ENCODE measurements around the gene ZNF581.

ZNF581 gene

GRCh38 chr19:55685776-55686175 is 42.3 kb downstream of the ZNF581 start:
- no peak overlapping the region for H3K27ac ChIP-seq
- no peak for TF ChIP-seq EZH2 (IDR thresholded peaks at IDR 0.05)
- no peak for TF ChIP-seq POLR2AphosphoS5 (IDR thresholded peaks at IDR 0.05; ENCODE audit: borderline replicate concordance, low read depth, low read length)
- no peak for TF ChIP-seq FOXP2 (optimal IDR thresholded peaks at IDR 0.05; ENCODE audit: control extremely low read depth, extremely low read length, insufficient read depth)
- DNase-seq (ENCODE audit: low read depth, low spot score): no peak
- no peaks in the 10 kb centered on the region for H3K9me3 ChIP-seq (ENCODE audit: low read depth, low read length)
- no peak overlapping the region for H3K9ac ChIP-seq (ENCODE audit: insufficient read length)
- peaks cover 30% of the 10 kb centered on the region; the same call in 1 of the 2 replicates for H3K36me3 ChIP-seq (ENCODE audit: insufficient read depth, low read length)
- H3K4me3 ChIP-seq: no peak overlapping the region

GRCh38 chr19:55686311-55687050 is 43.0 kb downstream of the ZNF581 start:
- H3K27ac ChIP-seq: no peak overlapping the region
- no peak overlapping the region for H3K4me3 ChIP-seq
- H3K9ac ChIP-seq (ENCODE audit: insufficient read length): no peak overlapping the region
- peaks cover 28% of the 10 kb centered on the region; the same call in 1 of the 2 replicates for H3K36me3 ChIP-seq (ENCODE audit: insufficient read depth, low read length)
- TF ChIP-seq FOXP2 (optimal IDR thresholded peaks at IDR 0.05; ENCODE audit: control extremely low read depth, extremely low read length, insufficient read depth) (no peak), EZH2 (IDR thresholded peaks at IDR 0.05) (no peak), POLR2AphosphoS5 (IDR thresholded peaks at IDR 0.05; ENCODE audit: borderline replicate concordance, low read depth, low read length) (no peak)
- no peaks in the 10 kb centered on the region for H3K9me3 ChIP-seq (ENCODE audit: low read depth, low read length)
- no peak for DNase-seq (ENCODE audit: low read depth, low spot score)

GRCh38 chr19:55687281-55688201 is 44.1 kb downstream of the ZNF581 start:
- no peak for DNase-seq (ENCODE audit: low read depth, low spot score)
- Histone ChIP-seq H3K9me3 (ENCODE audit: low read depth, low read length) (no peaks in the 10 kb centered on the region), H3K4me3 (no peak overlapping the region), H3K36me3 (ENCODE audit: insufficient read depth, low read length) (peaks cover 19% of the 10 kb centered on the region; the same call in 1 of the 2 replicates), H3K27ac (no peak overlapping the region), H3K9ac (ENCODE audit: insufficient read length) (no peak overlapping the region)
- TF ChIP-seq FOXP2 (optimal IDR thresholded peaks at IDR 0.05; ENCODE audit: control extremely low read depth, extremely low read length, insufficient read depth) (no peak), EZH2 (IDR thresholded peaks at IDR 0.05) (no peak), POLR2AphosphoS5 (IDR thresholded peaks at IDR 0.05; ENCODE audit: borderline replicate concordance, low read depth, low read length) (no peak)

GRCh38 chr19:55688422-55689218 is 45.2 kb downstream of the ZNF581 start:
- TF ChIP-seq FOXP2 (optimal IDR thresholded peaks at IDR 0.05; ENCODE audit: control extremely low read depth, extremely low read length, insufficient read depth): no peak
- H3K9me3 ChIP-seq (ENCODE audit: low read depth, low read length): no peaks in the 10 kb centered on the region
- no peak overlapping the region for H3K9ac ChIP-seq (ENCODE audit: insufficient read length)
- DNase-seq (ENCODE audit: low read depth, low spot score): no peak
- H3K4me3 ChIP-seq: no peak overlapping the region
- H3K27ac ChIP-seq: no peak overlapping the region
- peaks cover 27% of the 10 kb centered on the region; the same call in 1 of the 2 replicates for H3K36me3 ChIP-seq (ENCODE audit: insufficient read depth, low read length)

- Histone ChIP-seq H3K4me3 (no peak overlapping the region), H3K36me3 (ENCODE audit: insufficient read depth, low read length) (peaks cover 29% of the 10 kb centered on the region; the same call in 1 of the 2 replicates), H3K27ac (no peak overlapping the region), H3K9ac (ENCODE audit: insufficient read length) (no peak overlapping the region), H3K9me3 (ENCODE audit: low read depth, low read length) (no peaks in the 10 kb centered on the region)
- TF ChIP-seq POLR2AphosphoS5 (IDR thresholded peaks at IDR 0.05; ENCODE audit: borderline replicate concordance, low read depth, low read length): no peak
- TF ChIP-seq EZH2 (IDR thresholded peaks at IDR 0.05): no peak
- no peak for TF ChIP-seq FOXP2 (optimal IDR thresholded peaks at IDR 0.05; ENCODE audit: control extremely low read depth, extremely low read length, insufficient read depth)
- DNase-seq (ENCODE audit: low read depth, low spot score): no peak
These were observed 46.1 kb downstream of the ZNF581 start for GRCh38 chr19:55689411-55690108.

GRCh38 chr19:55690109-55690768 is 46.8 kb downstream of the ZNF581 start:
- Histone ChIP-seq H3K27ac (no peak overlapping the region), H3K4me3 (no peak overlapping the region), H3K9me3 (ENCODE audit: low read depth, low read length) (no peaks in the 10 kb centered on the region), H3K36me3 (ENCODE audit: insufficient read depth, low read length) (peaks cover 30% of the 10 kb centered on the region; the same call in 1 of the 2 replicates), H3K9ac (ENCODE audit: insufficient read length) (no peak overlapping the region)
- DNase-seq (ENCODE audit: low read depth, low spot score): no peak
- TF ChIP-seq FOXP2 (optimal IDR thresholded peaks at IDR 0.05; ENCODE audit: control extremely low read depth, extremely low read length, insufficient read depth) (no peak), EZH2 (IDR thresholded peaks at IDR 0.05) (no peak)

Data from SK-N-MC (cell line).